ENCODE measurements around the gene SMYD4. TPM values are rescaled to one million over a fixed set of nuclear protein-coding genes. Genes with fewer than 3 reads are reported as not detected.

SMYD4 gene
- polyA plus RNA-seq: 10 to 100 TPM in 1 of 4 donors, 1 to 10 TPM in 3; 5.1 to 15.5 (median 7.3) TPM
- long read RNA-seq, donor 1: 0 reads
- long read RNA-seq, donor 2: 0 reads
- long read RNA-seq, donor 3, partial matches to known transcripts: 0 of 1 reads
- long read RNA-seq, donor 3, other reads (novel, unspliced or antisense): 0 of 1 reads
- long read RNA-seq, donor 4: 0 reads
- long read RNA-seq, donor 5: 0 reads
- long read RNA-seq, donor 6, full-length matches to known transcripts: 1 of 1 reads
- long read RNA-seq, donor 6, partial matches to known transcripts: 0 of 1 reads
- long read RNA-seq, donor 6, other reads (novel, unspliced or antisense): 0 of 1 reads
- long read RNA-seq, donor 7: 0 reads
- long read RNA-seq, donor 8: 0 reads
- long read RNA-seq, donor 9: 0 reads
- long read RNA-seq, donor 10, full-length matches to known transcripts: 2 of 2 reads
- long read RNA-seq, donor 10, partial matches to known transcripts: 0 of 2 reads
- long read RNA-seq, donor 10, other reads (novel, unspliced or antisense): 0 of 2 reads

DNA sequence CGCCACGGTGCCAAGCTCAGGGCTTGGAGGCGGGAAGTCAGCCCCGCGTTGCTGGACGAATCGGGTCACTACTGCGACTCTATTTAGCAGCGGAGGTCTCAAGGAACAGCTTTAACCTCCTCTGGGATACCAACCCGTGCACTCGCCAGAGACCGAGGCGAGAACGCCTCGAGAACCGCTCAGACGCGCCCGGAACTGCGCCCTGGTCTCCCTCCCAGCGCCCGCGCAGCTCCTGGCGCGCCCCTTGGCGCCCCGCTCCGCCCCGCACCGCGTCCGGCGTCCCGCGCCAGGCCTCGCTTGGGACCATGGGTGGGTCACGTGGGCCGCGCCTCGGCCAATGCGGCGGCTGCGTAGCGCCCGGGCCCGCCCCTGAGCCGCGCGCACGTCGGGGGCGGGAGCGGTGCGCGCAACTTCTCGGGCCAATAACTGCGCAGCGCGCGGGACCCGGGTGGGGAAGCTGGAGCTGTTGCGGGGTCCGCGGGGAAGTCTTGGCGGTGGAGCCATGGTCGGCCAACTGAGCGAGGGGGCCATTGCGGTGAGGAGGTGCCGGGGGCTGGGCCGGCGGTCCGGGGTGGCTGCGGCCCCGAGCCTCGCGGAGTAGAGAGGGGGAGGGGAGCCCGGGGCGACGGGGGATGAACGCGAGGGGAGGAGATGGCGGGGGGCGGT, at the start of gene SMYD4, which contains the start of gene RPA1:
Gene SMYD4, minus strand, starts transcription at position 311 of the 666 bp plus-strand sequence. CDS start 1,908 bp downstream, outside the sequence.
Gene RPA1, plus strand, starts transcription at position 414 of the 666 bp plus-strand sequence. Its CDS starts 89 bp downstream, at position 503.
- peaks cover 0 to 6% (median 4%) of the 10 kb centered on the region in 3 donors for H3K4me1 ChIP-seq (ENCODE audit: control insufficient read depth in 3 of 3, insufficient read depth in 2 of 3, low read depth in 1 of 3, low read length in 2 of 3)
- DNase-seq: peak; percentile 90 to 97
- peak within 1 kb of the TSS; percentile 71 to 91 (median 85) for H3K4me3 ChIP-seq (ENCODE audit: low read depth in 1 of 3, low read length in 3 of 3)
- H3K27me3 ChIP-seq (ENCODE audit: control insufficient read depth in 3 of 3, insufficient read depth in 3 of 3, low read length in 3 of 3): no peaks in the 10 kb centered on the region
- H3K9me3 ChIP-seq (ENCODE audit: control insufficient read depth in 2 of 2, insufficient read depth in 1 of 2, low read depth in 1 of 2, low read length in 1 of 2): no peaks in the 10 kb centered on the region
- WGBS, 3 donors: 0 to 1% (median 0%) methylated on average over 36 to 83 of the region's 83 CpGs
- FAIRE-seq: no peak
- peak within 1 kb of the TSS; percentile 82 to 91 (median 88) for H3K27ac ChIP-seq (ENCODE audit: low read depth in 1 of 3, low read length in 2 of 3)
- peaks cover 0 to 33% (median 2%) of the 10 kb centered on the region in 3 donors for H3K36me3 ChIP-seq (ENCODE audit: control insufficient read depth in 3 of 3, insufficient read depth in 2 of 3, low read depth in 1 of 3, low read length in 3 of 3)

DNA sequence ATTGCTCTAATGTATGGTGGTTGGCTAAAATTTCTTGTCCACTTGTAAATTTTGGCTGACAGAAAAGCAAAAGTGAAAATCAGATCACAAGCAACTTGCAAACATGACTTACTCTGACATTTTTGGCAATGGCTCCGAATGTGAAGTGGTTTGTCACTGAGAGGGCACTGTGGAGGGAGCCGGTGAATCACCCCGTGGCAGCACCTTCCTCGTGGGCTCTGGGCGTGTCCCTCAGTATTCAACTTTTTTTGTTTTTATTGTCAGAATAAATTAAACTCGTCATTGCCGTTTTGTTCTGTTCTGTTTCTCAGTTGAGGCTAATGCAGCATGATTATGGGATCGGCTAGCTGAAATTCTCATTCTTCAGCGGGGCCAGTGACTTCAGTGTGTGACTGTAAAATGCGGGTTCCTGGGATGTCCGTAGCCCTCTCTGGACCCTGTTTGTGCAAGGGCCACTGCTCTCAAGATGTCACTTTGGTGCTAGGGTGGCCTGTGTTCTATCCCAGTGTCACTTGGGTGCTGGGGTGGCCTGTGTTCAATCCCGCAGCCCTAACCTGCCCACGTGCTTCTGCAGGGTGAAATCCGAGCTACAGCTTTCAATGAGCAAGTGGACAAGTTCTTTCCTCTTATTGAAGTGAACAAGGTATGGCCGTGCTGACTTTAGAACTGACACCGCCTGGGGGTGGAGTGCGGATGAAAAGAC, 48.9 kb upstream of the SMYD4 start:
- Histone ChIP-seq H3K4me1 (ENCODE audit: control insufficient read depth in 3 of 3, insufficient read depth in 2 of 3, low read depth in 1 of 3, low read length in 2 of 3) (no peaks in the 10 kb centered on the region), H3K27me3 (ENCODE audit: control insufficient read depth in 3 of 3, insufficient read depth in 3 of 3, low read length in 3 of 3) (no peaks in the 10 kb centered on the region), H3K36me3 (ENCODE audit: control insufficient read depth in 3 of 3, insufficient read depth in 2 of 3, low read depth in 1 of 3, low read length in 3 of 3) (peaks cover 21 to 73% (median 30%) of the 10 kb centered on the region in 3 donors), H3K4me3 (ENCODE audit: low read depth in 1 of 3, low read length in 3 of 3) (no peak overlapping the region), H3K9me3 (ENCODE audit: control insufficient read depth in 2 of 2, insufficient read depth in 1 of 2, low read depth in 1 of 2, low read length in 1 of 2) (no peaks in the 10 kb centered on the region), H3K27ac (ENCODE audit: low read depth in 1 of 3, low read length in 2 of 3) (no peak overlapping the region)
- FAIRE-seq (no peak), DNase-seq (no peak)
- 82 to 90% (median 84%) methylated on average over 17 of the region's 17 CpGs for WGBS, 3 donors

- Histone ChIP-seq H3K4me3 (ENCODE audit: low read depth in 1 of 3, low read length in 3 of 3) (no peak overlapping the region), H3K27ac (ENCODE audit: low read depth in 1 of 3, low read length in 2 of 3) (no peak overlapping the region), H3K4me1 (ENCODE audit: control insufficient read depth in 3 of 3, insufficient read depth in 2 of 3, low read depth in 1 of 3, low read length in 2 of 3) (no peaks in the 10 kb centered on the region), H3K27me3 (ENCODE audit: control insufficient read depth in 3 of 3, insufficient read depth in 3 of 3, low read length in 3 of 3) (no peaks in the 10 kb centered on the region), H3K9me3 (ENCODE audit: control insufficient read depth in 2 of 2, insufficient read depth in 1 of 2, low read depth in 1 of 2, low read length in 1 of 2) (no peaks in the 10 kb centered on the region), H3K36me3 (ENCODE audit: control insufficient read depth in 3 of 3, insufficient read depth in 2 of 3, low read depth in 1 of 3, low read length in 3 of 3) (peaks cover 19 to 59% (median 25%) of the 10 kb centered on the region in 3 donors)
- FAIRE-seq (no peak), DNase-seq (no peak)
- 92 to 94% (median 93%) methylated on average over 4 of the region's 4 CpGs for WGBS, 3 donors
Observed at GRCh38 chr17:1875597-1875996, 45.9 kb upstream of the SMYD4 start.

DNA sequence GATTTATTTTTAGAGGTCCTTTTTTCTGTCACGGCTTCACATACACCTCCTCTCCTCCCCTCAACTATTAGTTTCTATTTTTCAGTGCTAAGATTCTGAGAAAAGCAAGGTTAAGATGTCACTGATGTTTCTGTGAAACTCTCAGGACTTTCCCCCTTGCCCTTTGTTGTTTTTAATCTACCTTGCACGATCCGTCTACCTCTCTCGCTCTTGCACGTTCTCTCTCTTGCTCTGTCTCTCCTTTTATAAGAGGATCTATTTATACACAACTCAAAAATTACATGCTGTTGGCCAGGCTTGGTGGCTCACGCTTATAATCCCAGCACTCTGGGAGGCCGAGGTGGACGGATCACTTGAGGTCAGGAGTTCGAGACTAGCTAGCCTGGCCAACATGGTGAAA, 43.7 kb upstream of the SMYD4 start:
- FAIRE-seq: no peak
- no peaks in the 10 kb centered on the region for H3K9me3 ChIP-seq (ENCODE audit: control insufficient read depth in 2 of 2, insufficient read depth in 1 of 2, low read depth in 1 of 2, low read length in 1 of 2)
- H3K36me3 ChIP-seq (ENCODE audit: control insufficient read depth in 3 of 3, insufficient read depth in 2 of 3, low read depth in 1 of 3, low read length in 3 of 3): peaks cover 8 to 49% (median 11%) of the 10 kb centered on the region in 3 donors
- no peaks in the 10 kb centered on the region for H3K4me1 ChIP-seq (ENCODE audit: control insufficient read depth in 3 of 3, insufficient read depth in 2 of 3, low read depth in 1 of 3, low read length in 2 of 3)
- H3K27ac ChIP-seq (ENCODE audit: low read depth in 1 of 3, low read length in 2 of 3): no peak overlapping the region
- no peak for DNase-seq
- H3K4me3 ChIP-seq (ENCODE audit: low read depth in 1 of 3, low read length in 3 of 3): no peak overlapping the region
- H3K27me3 ChIP-seq (ENCODE audit: control insufficient read depth in 3 of 3, insufficient read depth in 3 of 3, low read length in 3 of 3): no peaks in the 10 kb centered on the region
- 80 to 93% (median 88%) methylated on average over 9 of the region's 9 CpGs for WGBS, 3 donors

DNA sequence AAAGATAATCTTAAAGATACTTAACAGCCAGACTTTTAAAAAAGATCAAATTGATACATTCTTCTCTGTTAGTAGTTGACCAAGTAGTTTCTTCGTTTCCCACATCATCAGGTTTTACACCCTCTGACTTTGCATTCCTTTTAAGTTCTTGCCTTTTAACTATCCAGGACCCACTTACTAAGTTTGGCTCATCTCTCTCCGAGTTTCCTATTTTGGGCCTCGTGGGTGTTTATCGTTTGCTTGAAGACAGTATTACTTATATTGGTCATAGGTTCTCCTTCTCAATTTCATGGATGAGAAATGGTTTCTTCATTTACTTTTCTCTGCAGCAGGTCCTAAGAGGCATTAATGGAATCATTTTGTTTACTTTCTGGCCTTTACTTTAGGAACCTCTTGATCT, 43.3 kb upstream of the SMYD4 start:
- Histone ChIP-seq H3K4me1 (ENCODE audit: control insufficient read depth in 3 of 3, insufficient read depth in 2 of 3, low read depth in 1 of 3, low read length in 2 of 3) (no peaks in the 10 kb centered on the region), H3K27me3 (ENCODE audit: control insufficient read depth in 3 of 3, insufficient read depth in 3 of 3, low read length in 3 of 3) (no peaks in the 10 kb centered on the region), H3K27ac (ENCODE audit: low read depth in 1 of 3, low read length in 2 of 3) (no peak overlapping the region), H3K9me3 (ENCODE audit: control insufficient read depth in 2 of 2, insufficient read depth in 1 of 2, low read depth in 1 of 2, low read length in 1 of 2) (no peaks in the 10 kb centered on the region), H3K4me3 (ENCODE audit: low read depth in 1 of 3, low read length in 3 of 3) (no peak overlapping the region), H3K36me3 (ENCODE audit: control insufficient read depth in 3 of 3, insufficient read depth in 2 of 3, low read depth in 1 of 3, low read length in 3 of 3) (peaks cover 8 to 50% (median 10%) of the 10 kb centered on the region in 3 donors)
- FAIRE-seq (no peak), DNase-seq (no peak)
- WGBS, 3 donors: 75 to 90% (median 84%) methylated on average over 4 of the region's 4 CpGs

- 93 to 95% (median 94%) methylated on average over 12 of the region's 12 CpGs for WGBS, 3 donors
- FAIRE-seq: no peak
Observed at GRCh38 chr17:1872254-1872653, 42.6 kb upstream of the SMYD4 start.

GRCh38 chr17:1871756-1872155, 42.1 kb upstream of the SMYD4 start:
- Histone ChIP-seq H3K27me3 (ENCODE audit: control insufficient read depth in 3 of 3, insufficient read depth in 3 of 3, low read length in 3 of 3) (no peaks in the 10 kb centered on the region), H3K9me3 (ENCODE audit: control insufficient read depth in 2 of 2, insufficient read depth in 1 of 2, low read depth in 1 of 2, low read length in 1 of 2) (no peaks in the 10 kb centered on the region), H3K27ac (ENCODE audit: low read depth in 1 of 3, low read length in 2 of 3) (no peak overlapping the region), H3K4me1 (ENCODE audit: control insufficient read depth in 3 of 3, insufficient read depth in 2 of 3, low read depth in 1 of 3, low read length in 2 of 3) (no peaks in the 10 kb centered on the region), H3K36me3 (ENCODE audit: control insufficient read depth in 3 of 3, insufficient read depth in 2 of 3, low read depth in 1 of 3, low read length in 3 of 3) (peaks cover 3 to 48% (median 6%) of the 10 kb centered on the region in 3 donors), H3K4me3 (ENCODE audit: low read depth in 1 of 3, low read length in 3 of 3) (no peak overlapping the region)
- WGBS, 3 donors: 70 to 72% (median 70%) methylated on average over 5 of the region's 5 CpGs
- no peak for FAIRE-seq
- no peak for DNase-seq

More at GRCh38 chr17:1872254-1872653, 42.6 kb upstream of the SMYD4 start:
- no peak overlapping the region for H3K4me3 ChIP-seq (ENCODE audit: low read depth in 1 of 3, low read length in 3 of 3)
- peaks cover 4 to 50% (median 7%) of the 10 kb centered on the region in 3 donors for H3K36me3 ChIP-seq (ENCODE audit: control insufficient read depth in 3 of 3, insufficient read depth in 2 of 3, low read depth in 1 of 3, low read length in 3 of 3)
- no peak overlapping the region for H3K27ac ChIP-seq (ENCODE audit: low read depth in 1 of 3, low read length in 2 of 3)
- H3K27me3 ChIP-seq (ENCODE audit: control insufficient read depth in 3 of 3, insufficient read depth in 3 of 3, low read length in 3 of 3): no peaks in the 10 kb centered on the region
- no peaks in the 10 kb centered on the region for H3K4me1 ChIP-seq (ENCODE audit: control insufficient read depth in 3 of 3, insufficient read depth in 2 of 3, low read depth in 1 of 3, low read length in 2 of 3)
- DNase-seq: no peak
- H3K9me3 ChIP-seq (ENCODE audit: control insufficient read depth in 2 of 2, insufficient read depth in 1 of 2, low read depth in 1 of 2, low read length in 1 of 2): no peaks in the 10 kb centered on the region

- DNase-seq (peak in 1 of 2 donors; percentile 25), FAIRE-seq (no peak)
- no peak overlapping the region for H3K27ac ChIP-seq (ENCODE audit: low read depth in 1 of 3, low read length in 2 of 3)
- WGBS, 3 donors: 55 to 72% (median 67%) methylated on average over 3 of the region's 3 CpGs
- H3K27me3 ChIP-seq (ENCODE audit: control insufficient read depth in 3 of 3, insufficient read depth in 3 of 3, low read length in 3 of 3): no peaks in the 10 kb centered on the region
- H3K4me3 ChIP-seq (ENCODE audit: low read depth in 1 of 3, low read length in 3 of 3): no peak overlapping the region
- no peaks in the 10 kb centered on the region for H3K9me3 ChIP-seq (ENCODE audit: control insufficient read depth in 2 of 2, insufficient read depth in 1 of 2, low read depth in 1 of 2, low read length in 1 of 2)
- no peaks in the 10 kb centered on the region for H3K4me1 ChIP-seq (ENCODE audit: control insufficient read depth in 3 of 3, insufficient read depth in 2 of 3, low read depth in 1 of 3, low read length in 2 of 3)
- peaks cover 3 to 50% (median 4%) of the 10 kb centered on the region in 3 donors for H3K36me3 ChIP-seq (ENCODE audit: control insufficient read depth in 3 of 3, insufficient read depth in 2 of 3, low read depth in 1 of 3, low read length in 3 of 3)
Observed at GRCh38 chr17:1870592-1870991, 40.9 kb upstream of the SMYD4 start.

Data from small intestine (tissue), 16 donors.